ENCODE measurements around the gene ANKHD1. TPM values are rescaled to one million over a fixed set of nuclear protein-coding genes. Genes with fewer than 3 reads are reported as not detected.

Gene ANKHD1
- total and polyA plus RNA-seq, 7 donors, result 31.2 to 86.1 (median 57.1) TPM

GRCh38 chr5:140563596-140563995, 162.0 kb downstream of the ANKHD1 start:
- H3K27ac ChIP-seq, result peak overlapping the region; percentile 97
- peaks cover 60% of the 10 kb centered on the region for H3K4me1 ChIP-seq
- ATAC-seq (no peak), DNase-seq (no peak)
- H3K4me3 ChIP-seq, result peak overlapping the region; percentile 82
- H3K9me3 ChIP-seq, result no peaks in the 10 kb centered on the region
- TF ChIP-seq CTCF (IDR thresholded peaks at IDR 0.05), result no peak
- WGBS, 3 donors, result 58 to 64% (median 61%) methylated on average over 8 of the region's 8 CpGs
- H3K36me3 ChIP-seq (ENCODE audit: insufficient read depth in 1 of 2, low read depth in 1 of 2), result peaks cover 7 to 62% of the 10 kb centered on the region in 2 donors
- intact Hi-C loops (cut with DNase I), result no loop called here
- H3K27me3 ChIP-seq (ENCODE audit: insufficient read depth in 3 of 3, low read length in 2 of 3), result no peaks in the 10 kb centered on the region

GRCh38 chr5:140564196-140565023, 162.8 kb downstream of the ANKHD1 start, which contains the start of the genes APBB3 and SLC35A4:
APBB3 (minus strand) TSS chr5:140564598; CDS start chr5:140564245, 353 bp downstream.
SLC35A4 (plus strand) TSS chr5:140564828; CDS start chr5:140567170, 2,342 bp downstream.
- Histone ChIP-seq H3K9me3 (no peaks in the 10 kb centered on the region), H3K36me3 (ENCODE audit: insufficient read depth in 1 of 2, low read depth in 1 of 2) (peaks cover 7 to 56% of the 10 kb centered on the region in 2 donors), H3K4me3 (peak within 1 kb of the TSS; percentile 82), H3K4me1 (peaks cover 68% of the 10 kb centered on the region), H3K27ac (peak within 1 kb of the TSS; percentile 97), H3K27me3 (ENCODE audit: insufficient read depth in 3 of 3, low read length in 2 of 3) (no peaks in the 10 kb centered on the region)
- intact Hi-C loops (cut with DNase I), result loop anchor here (2.0 to 5.0 kb wide), 4 partner anchors 73 to 322 kb away; partner anchors contain the start of genes TMCO6 (in 2 of the 2), HARS1 (in 1 of the 2) and HARS2 (in 1 of the 2)
- WGBS, 3 donors, result 0 to 1% (median 1%) methylated on average over 70 to 74 of the region's 74 CpGs
- no peak for TF ChIP-seq CTCF (IDR thresholded peaks at IDR 0.05)
- peak; percentile 98 to 99 for DNase-seq
- ATAC-seq, result peak; percentile 89 to 90 (median 90)

- peaks cover 76% of the 10 kb centered on the region for H3K4me1 ChIP-seq
- H3K27ac ChIP-seq, result peak overlapping the region; percentile 97
- peak overlapping the region; percentile 82 for H3K4me3 ChIP-seq
- peaks cover 7 to 49% of the 10 kb centered on the region in 2 donors for H3K36me3 ChIP-seq (ENCODE audit: insufficient read depth in 1 of 2, low read depth in 1 of 2)
- H3K9me3 ChIP-seq, result no peaks in the 10 kb centered on the region
- no peaks in the 10 kb centered on the region for H3K27me3 ChIP-seq (ENCODE audit: insufficient read depth in 3 of 3, low read length in 2 of 3)
- intact Hi-C loops (cut with DNase I), result loop anchor here (2.0 to 5.0 kb wide), 4 partner anchors 72 to 323 kb away; partner anchors contain the start of genes TMCO6 (in 2 of the 2), HARS1 (in 1 of the 2) and HARS2 (in 1 of the 2)
- peak in 1 of 4 donors; percentile 2 for ATAC-seq
- WGBS, 3 donors, result 3 to 4% (median 4%) methylated on average over 13 of the region's 13 CpGs
- DNase-seq, result no peak
- no peak for TF ChIP-seq CTCF (IDR thresholded peaks at IDR 0.05)
Measured at GRCh38 chr5:140565024-140565779, 163.6 kb downstream of the ANKHD1 start.

GRCh38 chr5:140565780-140566095, 164.1 kb downstream of the ANKHD1 start:
- Histone ChIP-seq H3K36me3 (ENCODE audit: insufficient read depth in 1 of 2, low read depth in 1 of 2) (peaks cover 7 to 43% of the 10 kb centered on the region in 2 donors), H3K27me3 (ENCODE audit: insufficient read depth in 3 of 3, low read length in 2 of 3) (no peaks in the 10 kb centered on the region), H3K9me3 (no peaks in the 10 kb centered on the region), H3K27ac (peak overlapping the region; percentile 97), H3K4me1 (peaks cover 81% of the 10 kb centered on the region), H3K4me3 (peak overlapping the region; percentile 82)
- DNase-seq (no peak), ATAC-seq (no peak)
- WGBS, 3 donors, result 68 to 85% (median 71%) methylated on average over 4 of the region's 4 CpGs
- intact Hi-C loops (cut with DNase I), result loop anchor here (2.0 to 5.0 kb wide), 4 partner anchors 72 to 323 kb away; partner anchors contain the start of genes TMCO6 (in 2 of the 2), HARS1 (in 1 of the 2) and HARS2 (in 1 of the 2)
- TF ChIP-seq CTCF (IDR thresholded peaks at IDR 0.05), result no peak

All from psoas muscle (tissue), 8 donors.